H1 (cell line): ENCODE results near the gene URB2. TPM values are rescaled to one million over a fixed set of nuclear protein-coding genes. Genes with fewer than 3 reads are reported as not detected.
A peak's percentile ranks its signal among the peaks of the same experiment; 100 is the strongest.

ENCODE experiments used
- CTCF ChIA-PET: fragments of 300-600 bp; sonication (Branson Sonifier 250); formaldehyde crosslinking; loops from one replicate; lab custom pipeline; 2021; ENCODE audit not compliant: partially characterized antibody; lab: Charles Lee
- POLR2A ChIA-PET: fragments of 300-600 bp; sonication (Branson Sonifier 250); formaldehyde crosslinking; loops from one replicate; lab custom pipeline; 2021; ENCODE audit warnings: inconsistent platforms; ENCODE audit not compliant: partially characterized antibody; lab: Charles Lee
- DNase-seq, 2 experiments: peaks; one replicate each; pipeline versions ENCODE4 v3.0.0 to v3.0.0-alpha.2; 2010 to 2022; ENCODE audit warnings: low spot score in 2 of 2, low read depth in 1 of 2, mixed read lengths in 1 of 2
- FAIRE-seq: peaks from 2 replicates; lab custom pipeline; 2011; peaks lifted over from hg19 to GRCh38; lab: Jason Lieb, UNC
- H2AFZ ChIP-seq: 2 replicates; pipeline ENCODE4 v1.8.1; 2012; ENCODE audit warnings: low read length, inconsistent platforms
- H2AK5ac ChIP-seq: 2 replicates; pipeline ENCODE4 v1.6.1; 2013; ENCODE audit warnings: low read depth, low read length
- H2BK120ac ChIP-seq: replicated peaks from 2 replicates; pipeline ENCODE3; 2013; ENCODE audit warnings: low read depth, low read length, inconsistent platforms
- H2BK12ac ChIP-seq: 2 replicates; pipeline ENCODE4 v1.6.1; 2013; ENCODE audit warnings: low read depth, low read length
- H2BK15ac ChIP-seq: 2 replicates; pipeline ENCODE4 v1.6.1; 2013; ENCODE audit warnings: low read length
- H2BK20ac ChIP-seq: 2 replicates; pipeline ENCODE4 v1.6.1; 2013; ENCODE audit warnings: low read length
- H2BK5ac ChIP-seq: 2 replicates; pipeline ENCODE4 v1.6.1; 2013; ENCODE audit warnings: low read depth, low read length
- H3K14ac ChIP-seq: 2 replicates; pipeline ENCODE4 v1.6.1; 2013; ENCODE audit warnings: inconsistent platforms; ENCODE audit not compliant: insufficient read length
- H3K18ac ChIP-seq: 2 replicates; pipeline ENCODE4 v1.6.1; 2013; ENCODE audit warnings: low read length; ENCODE audit errors: extremely low read depth
- H3K23ac ChIP-seq: 2 replicates; pipeline ENCODE4 v1.6.1; 2013; ENCODE audit warnings: inconsistent platforms; ENCODE audit not compliant: insufficient read length
- H3K23me2 ChIP-seq: 2 replicates; pipeline ENCODE4 v1.6.1; 2013; ENCODE audit warnings: low read depth, low read length
- H3K27ac ChIP-seq: 2 replicates; pipeline ENCODE4 v1.6.1; 2011; ENCODE audit warnings: low read depth, low read length, inconsistent platforms
- H3K27me3 ChIP-seq, 4 experiments: replicated peaks in 1 of 4; 1 replicate in 1 of 4; 2 replicates in 3 of 4; pipeline versions ENCODE4 v1.6.1 to v1.8.1; 2011 to 2013; ENCODE audit warnings: low read length in 3 of 4, mild to moderate bottlenecking in 3 of 4, inconsistent platforms in 2 of 4, mixed read lengths in 2 of 4, moderate library complexity in 1 of 4; ENCODE audit not compliant: control insufficient read depth in 3 of 4, insufficient read depth in 3 of 4; ENCODE audit errors: extremely low read depth in 1 of 4
- H3K36me3 ChIP-seq, 4 experiments: 2 replicates each; pipeline versions ENCODE4 v1.6.1 to v1.8.1; 2011 to 2013; ENCODE audit warnings: mild to moderate bottlenecking in 4 of 4, low read length in 3 of 4, moderate library complexity in 2 of 4, control low read depth in 1 of 4, inconsistent platforms in 1 of 4; ENCODE audit not compliant: insufficient read depth in 4 of 4, control insufficient read depth in 2 of 4
- H3K4ac ChIP-seq: replicated peaks from 2 replicates; pipeline ENCODE3; 2013; ENCODE audit warnings: low read length, low read depth, mixed read lengths, inconsistent platforms; ENCODE audit not compliant: insufficient read length
- H3K4me1 ChIP-seq, 4 experiments: replicated peaks in 1 of 4; 1 replicate in 1 of 4; 2 replicates in 3 of 4; pipeline versions ENCODE4 v1.6.1 to v1.8.1; 2011 to 2013; ENCODE audit warnings: low read length in 3 of 4, inconsistent platforms in 2 of 4, mixed read lengths in 1 of 4; ENCODE audit not compliant: insufficient read depth in 4 of 4, control insufficient read depth in 3 of 4
- H3K4me2 ChIP-seq, 2 experiments: 2 replicates each; pipeline versions ENCODE4 v1.6.1 to v1.8.1; 2011 to 2013; ENCODE audit warnings: low read depth in 2 of 2, low read length in 2 of 2, control low read depth in 1 of 2, inconsistent platforms in 1 of 2, mild to moderate bottlenecking in 1 of 2; ENCODE audit not compliant: insufficient read depth in 1 of 2
- H3K4me3 ChIP-seq, 4 experiments: fragments of 200-600, 300-600 bp in 1 of 4; sonication (generic), shearing (Covaris generic), sonication (Bioruptor Twin) in 1 of 4; 2 replicates each; pipeline versions ENCODE4 v1.5.1 to v1.8.1; 2011 to 2016; ENCODE audit warnings: low read length in 4 of 4, low read depth in 3 of 4, control low read depth in 2 of 4, inconsistent platforms in 2 of 4, mild to moderate bottlenecking in 2 of 4, mixed read lengths in 1 of 4, moderate library complexity in 1 of 4; ENCODE audit not compliant: insufficient read depth in 2 of 4; ENCODE audit errors: extremely low read depth in 1 of 4
- H3K56ac ChIP-seq: replicated peaks from 2 replicates; pipeline ENCODE3; 2013; ENCODE audit warnings: low read depth, mild to moderate bottlenecking, mixed read lengths, low read length, inconsistent platforms; ENCODE audit not compliant: insufficient read length
- H3K79me1 ChIP-seq: 2 replicates; pipeline ENCODE4 v1.6.1; 2013; ENCODE audit warnings: low read depth, low read length, control low read depth
- H3K79me2 ChIP-seq, 2 experiments: 2 replicates each; pipeline versions ENCODE4 v1.6.1 to v1.8.1; 2012 to 2013; ENCODE audit warnings: low read length in 2 of 2, mild to moderate bottlenecking in 2 of 2, inconsistent platforms in 1 of 2; ENCODE audit not compliant: insufficient read depth in 2 of 2, control insufficient read depth in 1 of 2
- H3K9ac ChIP-seq, 4 experiments: replicated peaks in 1 of 4; 1 replicate in 1 of 4; 2 replicates in 3 of 4; pipeline versions ENCODE4 v1.6.1 to v1.8.1; 2011 to 2013; ENCODE audit warnings: low read depth in 3 of 4, low read length in 3 of 4, control low read depth in 2 of 4, mild to moderate bottlenecking in 2 of 4, moderate library complexity in 2 of 4, inconsistent platforms in 1 of 4; ENCODE audit errors: extremely low read depth in 1 of 4
- H3K9me3 ChIP-seq, 2 experiments: 2 replicates each; pipeline versions ENCODE4 v1.6.1 to v1.8.1; 2012 to 2013; ENCODE audit warnings: mild to moderate bottlenecking in 2 of 2, moderate library complexity in 2 of 2, control low read depth in 1 of 2, inconsistent platforms in 1 of 2, low read depth in 1 of 2, low read length in 1 of 2, mixed read lengths in 1 of 2; ENCODE audit not compliant: insufficient read depth in 2 of 2
- H4K20me1 ChIP-seq, 2 experiments: replicated peaks in 1 of 2; 2 replicates each; pipeline versions ENCODE3 to v1.8.1; 2011 to 2013; ENCODE audit warnings: inconsistent platforms in 2 of 2, low read length in 2 of 2, mild to moderate bottlenecking in 1 of 2; ENCODE audit not compliant: insufficient read depth in 2 of 2, control insufficient read depth in 1 of 2
- H4K5ac ChIP-seq: 2 replicates; pipeline ENCODE4 v1.6.1; 2013; ENCODE audit warnings: low read length, low read depth, mixed read lengths, inconsistent platforms; ENCODE audit not compliant: insufficient read length
- H4K8ac ChIP-seq: 2 replicates; pipeline ENCODE4 v1.8.0; 2013; ENCODE audit warnings: mild to moderate bottlenecking, moderate library complexity, low read length, inconsistent platforms; ENCODE audit not compliant: insufficient read depth; ENCODE audit errors: extremely low read depth
- H4K91ac ChIP-seq: replicated peaks from 2 replicates; pipeline ENCODE3; 2013; ENCODE audit warnings: low read length, mixed read lengths, inconsistent platforms; ENCODE audit not compliant: insufficient read length
- RBBP5 ChIP-seq: IDR thresholded peaks from 2 replicates; pipeline ENCODE4 v1.7.1; 2012; ENCODE audit warnings: low read depth, mild to moderate bottlenecking, inconsistent platforms, low read length, moderate library complexity, borderline replicate concordance
- SIX5 ChIP-seq: IDR thresholded peaks from 2 replicates; pipeline ENCODE4 v1.6.1; 2011; ENCODE audit warnings: mild to moderate bottlenecking, low read depth, low read length
- WGBS, 2 experiments: shearing (Covaris generic) in 1 of 2; methylation state at CpG; one replicate each; pipeline versions ENCODE4 v1.1.6 to v1.1.7; 2013 to 2015; ENCODE audit warnings: low lambda C conversion rate in 2 of 2, mixed read lengths in 2 of 2, inconsistent platforms in 1 of 2, low coverage in 1 of 2, missing lambda C conversion rate in 1 of 2; ENCODE audit not compliant: insufficient replicate concordance in 2 of 2, insufficient coverage in 1 of 2, insufficient read length in 1 of 2; ENCODE audit errors: extremely low coverage in 1 of 2, missing lambda C conversion rate in 1 of 2; 5-methylcytosine and 5-hydroxymethylcytosine counted together
- polyA plus RNA-seq, 7 experiments: library from polyadenylated mRNA; depleted of rRNA in 3 of 7; stranded (reverse) in 5 of 7; unstranded in 2 of 7; fragments of >200 nt in 5 of 7; fragments of 200-250 nt in 2 of 7; gene quantifications; 1 replicate in 5 of 7; 2 replicates in 1 of 7; 4 replicates in 1 of 7; pipeline versions ENCODE4 v1.2.1 to v1.2.3, GENCODE V29; 2011 to 2013; ENCODE audit warnings: missing spikeins in 2 of 7, mixed read lengths in 2 of 7
- total RNA-seq: library from RNA; stranded (reverse); fragmentation: NEBNext Ultra II Directional; extraction: Animal tissue kit (Norgen Biotek cat#: 25700); gene quantifications from 2 replicates; pipeline ENCODE4 v1.2.1, GENCODE V29; 2021

The URB2 gene
- total and polyA plus RNA-seq, 2 of the 8 experiments (the other 6 are each of a cell fraction or from before 2014, with no cell fraction given) = 13.7 to 33.0 TPM

- Histone ChIP-seq H3K23me2 (no peaks in the 10 kb centered on the region; the same call in 1 of the 2 replicates), H3K27ac (no peak overlapping the region), H4K20me1 (no peaks in the 10 kb centered on the region), H3K79me1 (no peaks in the 10 kb centered on the region), H3K18ac (no peak overlapping the region), H3K14ac (no peak overlapping the region), H2BK120ac (no peak overlapping the region), H3K36me3 (peaks cover 4 to 29% (median 10%) of the 10 kb centered on the region in 4 experiments; a peak in 7 of 8 replicates), H3K9me3 (no peaks in the 10 kb centered on the region), H3K27me3 (no peaks in the 10 kb centered on the region), H4K8ac (peak overlapping the region; percentile 36; the same call in 1 of the 2 replicates), H3K4me3 (no peak overlapping the region), H3K79me2 (no peaks in the 10 kb centered on the region), H4K5ac (no peak overlapping the region), H2BK20ac (no peak overlapping the region), H2BK12ac (no peak overlapping the region), H3K9ac (no peak overlapping the region), H3K4ac (no peak overlapping the region), H3K4me2 (no peak overlapping the region), H2BK15ac (no peak overlapping the region), H2AFZ (no peak overlapping the region), H2BK5ac (peak overlapping the region; percentile 37; the same call in 1 of the 2 replicates), H3K4me1 (peaks cover 0 to 4% (median 0%) of the 10 kb centered on the region in 4 experiments; a peak in 2 of 7 replicates), H2AK5ac (no peak overlapping the region), H3K56ac (no peak overlapping the region), H3K23ac (no peak overlapping the region), H4K91ac (no peak overlapping the region)
- POLR2A ChIA-PET = interaction anchor here (0.6 kb wide), 2 partner anchors 53 to 263 kb away, joined by 3 read pairs; no protein-coding TSS in a partner anchor
- no peak for FAIRE-seq
- 87% methylated on average over 8 of the region's 8 CpGs; no CpG with 5 or more reads in 1 of the 2 experiments for WGBS, 2 experiments
- no peak for DNase-seq
- CTCF ChIA-PET = interaction anchor here (0.6 to 3.8 kb wide), 38 partner anchors 10 to 655 kb away, joined by 3 to 24 read pairs (median 4); no protein-coding TSS in a partner anchor
- TF ChIP-seq RBBP5 = no peak
- no peak for TF ChIP-seq SIX5
Observed at GRCh38 chr1:229661897-229662296, 35.9 kb downstream of the URB2 start.
